ENCODE measurements around the gene DTX1.

The DTX1 gene

GRCh38 chr12:113105606-113106271 is 49.2 kb downstream of the DTX1 start:
- DNase-seq = no peak

DNA sequence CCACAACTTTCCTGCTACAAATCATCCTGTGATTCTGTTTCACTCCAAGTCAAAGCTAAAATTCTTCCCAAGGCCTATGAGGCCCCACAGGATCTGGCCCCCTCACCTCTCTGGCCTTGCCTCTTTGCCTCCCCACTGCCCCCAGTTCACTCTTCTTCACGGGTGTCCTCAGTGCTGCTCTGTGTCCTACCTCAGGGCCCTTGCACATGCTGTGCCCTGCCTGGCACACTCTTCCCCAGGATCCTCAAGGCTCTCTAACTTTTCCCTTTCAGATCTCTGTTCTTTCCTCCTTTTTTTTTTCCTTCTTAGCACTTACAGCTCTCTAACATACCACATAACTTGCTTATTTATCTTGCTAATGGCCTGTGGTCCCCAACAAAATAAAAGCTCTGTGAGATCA is 49.8 kb downstream of the DTX1 start:
- H3K27me3 ChIP-seq (ENCODE audit: insufficient read depth, low read depth, severe bottlenecking) = no peaks in the 10 kb centered on the region
- TF ChIP-seq, protein P1, sequence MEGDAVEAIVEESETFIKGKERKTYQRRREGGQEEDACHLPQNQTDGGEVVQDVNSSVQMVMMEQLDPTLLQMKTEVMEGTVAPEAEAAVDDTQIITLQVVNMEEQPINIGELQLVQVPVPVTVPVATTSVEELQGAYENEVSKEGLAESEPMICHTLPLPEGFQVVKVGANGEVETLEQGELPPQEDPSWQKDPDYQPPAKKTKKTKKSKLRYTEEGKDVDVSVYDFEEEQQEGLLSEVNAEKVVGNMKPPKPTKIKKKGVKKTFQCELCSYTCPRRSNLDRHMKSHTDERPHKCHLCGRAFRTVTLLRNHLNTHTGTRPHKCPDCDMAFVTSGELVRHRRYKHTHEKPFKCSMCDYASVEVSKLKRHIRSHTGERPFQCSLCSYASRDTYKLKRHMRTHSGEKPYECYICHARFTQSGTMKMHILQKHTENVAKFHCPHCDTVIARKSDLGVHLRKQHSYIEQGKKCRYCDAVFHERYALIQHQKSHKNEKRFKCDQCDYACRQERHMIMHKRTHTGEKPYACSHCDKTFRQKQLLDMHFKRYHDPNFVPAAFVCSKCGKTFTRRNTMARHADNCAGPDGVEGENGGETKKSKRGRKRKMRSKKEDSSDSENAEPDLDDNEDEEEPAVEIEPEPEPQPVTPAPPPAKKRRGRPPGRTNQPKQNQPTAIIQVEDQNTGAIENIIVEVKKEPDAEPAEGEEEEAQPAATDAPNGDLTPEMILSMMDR (IDR thresholded peaks at IDR 0.05; ENCODE audit: low read depth, low read length) = no peak
- H3K4me3 ChIP-seq (ENCODE audit: low read depth, low read length) = no peak overlapping the region
- H3K36me3 ChIP-seq = no peaks in the 10 kb centered on the region
- no peak for DNase-seq
- no peaks in the 10 kb centered on the region for H3K9me3 ChIP-seq (ENCODE audit: severe bottlenecking)
- H3K27ac ChIP-seq = no peak overlapping the region

More at GRCh38 chr12:113105606-113106271, 49.2 kb downstream of the DTX1 start:
- no peaks in the 10 kb centered on the region for H3K36me3 ChIP-seq
- no peaks in the 10 kb centered on the region for H3K27me3 ChIP-seq (ENCODE audit: insufficient read depth, low read depth, severe bottlenecking)
- no peak overlapping the region for H3K4me3 ChIP-seq (ENCODE audit: low read depth, low read length)
- no peak overlapping the region for H3K27ac ChIP-seq
- TF ChIP-seq, protein P1 (IDR thresholded peaks at IDR 0.05; ENCODE audit: low read depth, low read length) = no peak
- H3K9me3 ChIP-seq (ENCODE audit: severe bottlenecking) = no peaks in the 10 kb centered on the region

- Histone ChIP-seq H3K27ac (no peak overlapping the region), H3K27me3 (ENCODE audit: insufficient read depth, low read depth, severe bottlenecking) (no peaks in the 10 kb centered on the region), H3K9me3 (ENCODE audit: severe bottlenecking) (no peaks in the 10 kb centered on the region), H3K36me3 (no peaks in the 10 kb centered on the region), H3K4me3 (ENCODE audit: low read depth, low read length) (no peak overlapping the region)
- no peak for DNase-seq
- TF ChIP-seq, protein P1 (IDR thresholded peaks at IDR 0.05; ENCODE audit: low read depth, low read length) = no peak
Measured at GRCh38 chr12:113108308-113108707, 51.8 kb downstream of the DTX1 start.

- Histone ChIP-seq H3K9me3 (ENCODE audit: severe bottlenecking) (no peaks in the 10 kb centered on the region), H3K27ac (no peak overlapping the region), H3K27me3 (ENCODE audit: insufficient read depth, low read depth, severe bottlenecking) (no peaks in the 10 kb centered on the region), H3K4me3 (ENCODE audit: low read depth, low read length) (no peak overlapping the region), H3K36me3 (no peaks in the 10 kb centered on the region)
- TF ChIP-seq, protein P1 (IDR thresholded peaks at IDR 0.05; ENCODE audit: low read depth, low read length) = no peak
- DNase-seq = no peak
Measured at GRCh38 chr12:113109360-113109759, 52.8 kb downstream of the DTX1 start.

- H3K9me3 ChIP-seq (ENCODE audit: severe bottlenecking) = no peaks in the 10 kb centered on the region
- H3K27me3 ChIP-seq (ENCODE audit: insufficient read depth, low read depth, severe bottlenecking) = no peaks in the 10 kb centered on the region
- TF ChIP-seq, protein P1 (IDR thresholded peaks at IDR 0.05; ENCODE audit: low read depth, low read length) = no peak
- no peak overlapping the region for H3K4me3 ChIP-seq (ENCODE audit: low read depth, low read length)
- H3K27ac ChIP-seq = no peak overlapping the region
- no peaks in the 10 kb centered on the region for H3K36me3 ChIP-seq
- DNase-seq = no peak
Measured at GRCh38 chr12:113109872-113110599, 53.5 kb downstream of the DTX1 start.

Measured in WERI-Rb-1 (cell line).